GM19025 (cell line): Measurements from ENCODE around the gene NCKAP5.

Experiments used
- ATAC-seq: cut with Tn5 transposase; IDR thresholded peaks from one replicate; pipeline ENCODE4 v1.9.1; 2021; ENCODE audit warnings: mild to moderate bottlenecking, low read depth, moderate library complexity; ENCODE audit not compliant: unreplicated experiment

NCKAP5 gene

GRCh38 chr2:132979339-132980093 is 588.7 kb downstream of the NCKAP5 start:
- ATAC-seq: peak; percentile 54

DNA sequence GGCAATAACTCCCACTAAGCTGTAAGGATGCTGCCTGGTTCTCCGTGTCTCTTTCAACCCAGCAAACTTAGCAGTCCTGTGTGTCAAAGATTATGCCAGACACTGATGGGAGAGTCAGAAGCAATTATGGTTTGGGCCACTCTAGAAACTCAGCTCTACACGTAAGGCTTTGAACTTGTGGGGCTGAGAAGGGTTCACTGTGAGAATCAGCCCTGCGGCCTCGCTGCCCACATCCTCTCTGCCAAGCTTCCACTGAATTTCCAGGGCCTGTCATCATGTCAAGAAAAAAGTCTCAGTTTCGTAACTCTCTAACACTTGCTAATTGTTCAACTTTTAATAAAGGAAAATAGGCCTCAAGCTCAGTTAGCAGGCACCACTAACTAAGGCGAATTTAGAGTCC is 589.4 kb downstream of the NCKAP5 start:
- peak; percentile 50 for ATAC-seq

DNA sequence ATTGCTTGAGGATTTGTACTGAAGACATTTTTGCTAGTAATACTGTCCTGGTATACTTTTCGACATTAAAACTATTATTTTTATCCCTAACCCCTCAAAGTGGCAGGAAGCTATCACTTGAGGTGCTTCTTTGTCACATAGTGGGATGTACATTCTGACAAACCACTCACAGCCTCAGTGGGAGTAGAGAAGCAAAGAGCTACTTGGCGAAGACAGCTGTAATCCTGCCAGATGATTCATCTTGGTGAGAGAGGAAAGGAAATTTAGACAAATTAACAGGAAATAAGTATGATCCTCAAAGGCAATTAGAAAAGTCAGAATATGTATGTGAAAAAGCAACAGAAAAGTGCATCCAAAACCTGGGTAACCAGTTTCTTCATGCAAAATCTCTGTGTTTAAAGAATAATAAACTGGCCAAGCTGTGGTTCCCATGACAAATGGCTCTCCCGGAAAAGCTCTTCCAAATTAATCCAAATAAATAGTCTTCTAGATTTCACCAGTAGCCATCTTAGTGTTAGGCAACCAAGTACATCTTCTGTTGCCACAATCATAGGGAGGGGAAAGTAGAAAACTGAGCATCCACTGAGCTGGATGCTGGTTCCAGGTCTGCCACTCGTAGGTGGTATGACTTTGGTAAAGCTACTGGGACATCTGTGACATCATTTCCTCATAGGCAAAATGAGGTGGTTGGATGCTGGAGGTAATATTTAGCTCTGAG is 590.3 kb downstream of the NCKAP5 start:
- no peak for ATAC-seq

DNA sequence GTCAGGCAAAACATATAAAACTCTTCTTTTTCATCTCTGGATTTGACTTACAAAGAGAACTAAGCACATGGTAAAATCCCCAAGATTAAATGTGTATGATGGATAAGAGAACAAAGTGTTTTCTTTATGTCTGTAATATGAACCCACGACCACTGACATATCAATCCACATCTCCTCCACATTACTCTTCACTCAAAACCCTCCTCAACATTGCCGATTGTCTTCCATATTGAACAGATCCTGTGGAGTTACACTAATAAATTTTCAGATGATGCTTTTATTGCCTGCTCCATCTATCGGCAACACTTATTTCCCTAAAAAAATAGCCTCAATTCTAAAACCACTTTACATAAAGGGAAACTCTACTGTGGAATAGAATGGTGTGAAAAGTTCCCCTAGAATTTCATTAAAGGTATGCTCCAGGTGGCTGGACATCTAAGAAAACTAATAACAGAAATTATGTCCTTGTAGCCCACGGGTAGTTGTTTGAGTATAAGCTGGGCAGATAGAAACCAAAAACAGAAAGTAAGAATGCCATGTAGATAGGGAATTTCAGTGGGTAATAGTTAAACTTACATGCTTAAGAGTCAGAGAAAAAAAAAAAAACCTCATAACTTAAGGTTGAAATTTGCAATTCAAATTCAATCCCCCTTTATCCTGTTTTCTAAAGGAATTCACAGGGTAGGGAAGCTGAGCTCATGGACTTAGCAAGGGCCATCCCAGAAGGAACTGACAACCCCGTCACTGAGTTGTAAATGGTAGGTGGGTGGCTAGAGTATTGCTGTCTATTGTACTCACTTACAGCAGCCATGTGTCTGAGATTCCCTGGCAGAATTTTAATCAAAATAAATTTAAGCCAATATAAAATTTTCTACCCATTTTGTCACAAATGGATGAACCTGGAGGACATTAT is 592.8 kb downstream of the NCKAP5 start:
- peak; percentile 39 for ATAC-seq

DNA sequence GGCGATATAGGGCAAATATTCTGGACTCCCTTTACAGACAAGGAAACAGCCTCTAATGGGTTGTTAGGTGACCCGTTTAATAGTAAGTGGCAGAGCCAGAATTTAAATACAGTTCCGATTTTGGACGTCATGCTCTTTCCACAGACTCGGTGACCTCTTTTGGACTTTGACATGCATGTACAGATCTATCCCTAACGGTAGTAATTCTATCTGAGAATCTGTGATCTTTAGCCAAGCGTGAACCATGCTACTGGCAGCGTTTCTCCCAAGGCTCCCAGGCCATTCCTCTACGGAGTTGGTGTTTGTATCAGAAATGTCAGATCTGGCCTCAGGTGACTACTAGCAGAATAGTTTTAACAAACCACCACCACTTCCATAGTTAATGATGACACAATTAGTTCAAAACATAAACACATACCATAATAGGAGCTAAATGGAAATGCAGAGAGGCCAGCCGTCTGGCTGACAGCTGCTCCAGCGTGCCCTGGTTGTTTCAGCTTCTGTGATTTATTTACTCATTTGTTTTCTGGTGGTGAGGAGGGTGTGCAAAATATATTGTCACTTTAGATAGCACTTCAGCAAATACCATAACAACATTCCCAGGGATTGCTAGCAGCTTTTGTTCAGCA is 593.7 kb downstream of the NCKAP5 start:
- ATAC-seq: no peak

GRCh38 chr2:132971310-132972061 is 596.8 kb downstream of the NCKAP5 start:
- no peak for ATAC-seq

DNA sequence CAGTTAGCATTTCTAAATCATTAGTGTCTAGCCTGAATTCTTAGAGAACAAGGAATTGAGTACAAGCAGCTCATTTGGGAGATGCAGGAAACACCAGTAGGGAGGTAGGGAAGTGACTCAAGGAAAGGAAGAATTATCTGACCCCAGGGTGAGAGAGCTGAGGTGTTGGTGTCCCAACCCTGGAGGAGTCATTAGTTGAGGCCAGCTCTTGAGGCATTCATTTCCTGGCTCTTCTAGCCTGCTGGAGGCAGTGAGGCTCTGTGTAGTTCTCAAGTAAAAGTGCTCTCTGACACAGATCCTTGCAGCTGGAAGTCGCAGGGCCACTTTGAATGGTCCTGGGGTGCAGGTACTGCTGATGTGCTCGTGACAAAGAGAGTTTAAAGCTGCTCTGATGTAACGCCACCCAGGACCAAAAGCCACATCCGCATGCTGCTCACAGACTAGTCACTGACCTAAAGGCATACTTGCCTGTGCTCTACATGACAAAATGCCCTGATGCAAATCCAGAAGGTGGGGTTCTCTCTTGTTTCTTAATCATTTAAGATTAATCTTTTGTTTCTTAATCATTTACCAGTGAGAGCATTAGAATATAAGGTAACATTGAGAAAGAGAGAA is 598.8 kb downstream of the NCKAP5 start:
- no peak for ATAC-seq

- ATAC-seq: no peak
Observed at GRCh38 chr2:132965460-132965859, 602.8 kb downstream of the NCKAP5 start.

GRCh38 chr2:132963161-132963560 is 605.1 kb downstream of the NCKAP5 start:
- ATAC-seq: no peak

GRCh38 chr2:132958887-132959286 is 609.4 kb downstream of the NCKAP5 start:
- ATAC-seq: no peak

GRCh38 chr2:132955871-132956615 is 612.2 kb downstream of the NCKAP5 start:
- ATAC-seq: no peak

- ATAC-seq: peak; percentile 72
Observed at GRCh38 chr2:132953771-132954170, 614.5 kb downstream of the NCKAP5 start.

DNA sequence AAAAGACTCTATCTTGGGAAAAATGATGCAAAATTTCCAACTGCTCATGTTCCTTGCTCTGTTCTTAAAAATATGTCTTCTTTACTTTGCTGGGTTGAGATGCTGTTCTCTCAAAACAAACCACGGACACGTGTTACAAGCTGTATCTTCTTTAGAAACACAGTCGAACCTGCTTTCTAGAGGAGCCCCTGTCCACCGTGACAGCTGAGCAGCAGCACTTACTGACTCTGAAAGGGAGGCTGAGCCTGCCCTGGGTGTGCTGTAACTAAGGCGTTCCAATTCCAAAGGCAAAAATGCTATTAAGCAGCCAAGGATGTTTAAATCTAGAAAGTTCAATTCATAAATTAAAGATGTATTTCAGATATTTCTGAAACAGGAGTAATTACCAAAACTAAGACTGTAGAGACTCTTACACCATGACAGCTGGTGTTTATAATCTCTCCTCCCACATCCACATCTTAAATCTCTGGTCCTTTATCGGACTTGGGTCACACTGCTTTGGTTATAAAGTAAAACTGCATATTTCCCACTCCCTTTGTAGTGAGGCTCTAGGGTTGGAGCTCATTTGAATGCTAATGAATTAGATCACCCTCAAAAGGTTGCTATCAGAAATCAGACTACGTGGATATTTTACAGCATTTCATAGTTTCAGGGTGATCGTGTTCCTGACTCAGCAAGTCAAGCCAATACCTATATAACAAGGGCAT is 617.1 kb downstream of the NCKAP5 start:
- no peak for ATAC-seq

GRCh38 chr2:132949108-132949507 is 619.2 kb downstream of the NCKAP5 start:
- ATAC-seq: no peak

DNA sequence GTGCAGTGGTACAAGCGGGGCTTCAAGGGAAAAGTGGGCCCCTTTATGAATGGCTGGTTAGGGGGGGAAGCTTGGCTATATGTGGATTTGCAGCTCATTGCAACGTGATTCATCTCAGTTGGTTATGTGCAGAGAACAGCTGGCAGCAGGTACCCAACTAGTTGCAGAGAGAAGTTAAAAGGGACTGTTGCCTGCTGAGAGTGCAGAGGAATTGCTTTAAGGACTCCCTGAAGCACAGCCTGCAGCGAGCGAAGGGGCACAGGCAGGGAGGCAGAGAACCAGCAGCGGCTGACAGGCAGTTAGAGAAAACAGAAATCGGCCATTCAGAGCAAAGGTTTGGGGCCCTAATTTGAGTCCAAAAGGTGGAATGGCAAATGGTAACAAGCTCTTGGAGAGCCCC is 620.1 kb downstream of the NCKAP5 start:
- no peak for ATAC-seq

DNA sequence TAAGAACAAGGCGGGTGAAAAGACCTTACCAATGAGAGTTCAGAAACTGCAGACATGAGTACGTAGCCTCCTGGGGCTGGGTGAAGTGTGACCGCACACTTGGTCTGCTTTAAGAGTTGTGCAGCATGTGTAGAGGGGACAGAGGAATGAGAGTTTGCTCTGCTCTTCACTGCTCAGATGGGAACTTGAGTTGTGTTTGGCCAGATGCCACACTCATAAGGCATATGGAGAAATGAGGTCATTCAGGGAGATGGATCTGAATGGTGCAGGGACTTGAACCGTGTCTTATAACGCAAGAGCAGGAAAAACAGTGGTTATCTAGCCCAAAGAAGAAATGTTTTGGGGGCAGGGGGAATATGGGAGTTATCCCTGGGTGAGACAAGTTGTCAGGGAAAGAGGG is 624.4 kb downstream of the NCKAP5 start:
- no peak for ATAC-seq

GRCh38 chr2:132941296-132942020 is 626.8 kb downstream of the NCKAP5 start:
- no peak for ATAC-seq
